GM19240 (cell line): ENCODE results near the gene PTPRR.

Source experiments
- DNase-seq: peaks from one replicate; pipeline ENCODE4 v3.0.0; 2011; ENCODE audit warnings: low spot score; ENCODE audit not compliant: insufficient read length

PTPRR gene

DNA sequence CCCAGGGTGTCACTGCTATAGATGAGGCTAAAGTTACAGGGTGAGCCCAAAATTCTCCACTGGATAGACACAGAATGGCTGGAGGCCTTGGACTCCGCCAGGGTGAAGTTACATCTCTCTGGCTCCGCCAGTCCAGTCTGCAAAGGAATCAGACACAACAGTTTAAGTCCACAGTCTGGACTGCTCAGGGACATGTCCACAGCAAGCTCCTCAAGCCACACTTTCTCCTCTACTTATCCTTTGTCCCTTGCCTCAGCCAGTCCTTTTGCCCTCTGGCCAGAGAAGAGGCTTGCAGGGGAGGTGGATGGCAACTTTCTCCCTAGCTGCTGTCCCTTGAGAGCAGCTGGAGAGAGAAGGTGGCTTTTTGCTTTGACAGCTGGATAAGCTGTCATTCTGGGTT lies 311.3 kb downstream of the PTPRR start:
- no peak for DNase-seq

DNA sequence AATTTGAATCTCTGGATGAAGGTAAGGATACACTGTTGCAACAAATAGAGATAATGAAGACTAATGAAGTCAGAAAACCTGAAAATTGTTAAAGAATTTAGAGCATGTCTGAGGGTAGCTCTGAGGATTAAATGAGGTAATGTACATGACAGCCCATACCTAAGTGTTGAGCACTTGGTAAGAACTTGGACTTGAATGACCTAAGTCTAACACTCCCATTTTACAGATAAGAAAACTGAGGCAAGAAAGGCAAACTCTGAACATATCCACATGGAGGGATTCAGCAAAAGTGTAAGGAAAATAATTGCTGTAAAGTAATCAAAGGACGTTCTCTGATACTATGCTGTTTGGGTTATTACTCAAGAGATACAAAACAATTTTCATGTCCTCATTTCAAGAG lies 312.4 kb downstream of the PTPRR start:
- no peak for DNase-seq

DNA sequence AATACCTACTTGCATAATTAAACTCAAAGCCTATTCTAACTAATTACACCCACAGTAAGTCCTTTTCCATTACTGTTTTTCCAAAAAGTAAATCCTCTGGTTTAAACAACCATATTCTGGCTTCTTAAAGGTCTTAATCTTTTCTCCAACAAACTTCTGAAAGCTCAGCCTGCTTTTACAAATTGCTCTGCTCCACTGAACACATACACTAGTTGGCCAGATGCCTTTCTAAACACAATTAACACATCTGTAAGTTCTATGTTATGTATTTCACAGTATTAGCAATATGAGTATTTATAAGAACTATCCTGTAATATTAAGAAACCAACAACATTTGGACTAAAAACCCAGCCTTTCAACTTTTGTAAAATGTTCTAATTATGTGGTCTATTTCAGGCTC lies 313.4 kb downstream of the PTPRR start:
- DNase-seq, result no peak

DNA sequence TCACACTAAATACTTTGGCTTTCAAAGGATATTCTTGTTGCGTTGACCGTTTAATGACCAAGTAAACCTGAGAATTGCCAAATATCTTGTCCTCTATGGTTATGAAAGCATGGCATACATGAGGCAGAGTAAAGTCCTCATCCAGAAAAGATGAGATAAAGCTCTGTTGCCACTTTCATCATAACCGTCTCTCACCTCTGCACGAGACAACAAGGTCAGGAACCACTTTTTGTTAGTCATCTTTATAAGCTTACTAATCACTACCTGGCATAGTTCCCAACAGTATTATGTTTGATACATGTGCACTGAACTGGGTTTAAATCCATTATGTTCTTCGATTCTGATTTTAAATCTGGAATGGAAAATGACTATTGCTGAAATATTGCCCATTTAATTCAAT lies 314.6 kb downstream of the PTPRR start:
- DNase-seq, result no peak

DNA sequence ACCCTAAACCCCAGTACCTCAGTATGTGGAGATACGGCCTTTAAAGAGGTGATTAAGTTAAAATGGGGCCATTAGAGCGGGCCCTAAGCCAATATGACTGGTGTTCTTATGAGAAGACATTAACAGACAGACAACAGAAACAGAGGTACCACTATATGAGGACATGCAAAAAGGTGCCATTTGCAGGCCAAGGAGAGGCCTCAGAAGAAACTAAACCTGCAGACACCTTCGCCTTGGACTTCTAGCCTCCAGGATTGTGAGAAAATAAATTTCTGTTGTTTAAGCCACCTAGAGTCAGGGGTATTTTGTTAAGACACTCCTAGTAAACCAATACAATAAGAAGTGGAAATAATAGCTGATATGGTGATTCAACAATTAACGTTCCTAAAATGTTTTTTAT lies 315.9 kb downstream of the PTPRR start:
- no peak for DNase-seq

DNA sequence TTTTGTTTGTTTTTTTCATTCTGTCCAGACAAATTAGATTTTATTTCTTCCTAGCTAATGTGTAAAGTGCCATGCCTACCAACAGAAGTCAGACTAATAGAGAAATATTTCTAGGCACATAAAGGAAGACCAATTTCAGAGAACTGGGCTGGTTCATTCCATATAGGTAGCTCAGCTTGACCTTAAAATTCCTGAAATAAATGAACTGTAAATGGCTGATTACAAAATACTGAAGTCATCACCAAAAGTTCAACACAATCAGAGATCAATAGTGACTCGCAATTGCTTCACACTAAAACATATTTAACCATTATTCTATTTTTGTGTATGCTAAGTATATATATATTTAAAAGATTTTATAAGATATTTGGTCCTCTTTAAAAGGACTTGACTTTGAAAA lies 317.5 kb downstream of the PTPRR start:
- DNase-seq, result no peak

DNA sequence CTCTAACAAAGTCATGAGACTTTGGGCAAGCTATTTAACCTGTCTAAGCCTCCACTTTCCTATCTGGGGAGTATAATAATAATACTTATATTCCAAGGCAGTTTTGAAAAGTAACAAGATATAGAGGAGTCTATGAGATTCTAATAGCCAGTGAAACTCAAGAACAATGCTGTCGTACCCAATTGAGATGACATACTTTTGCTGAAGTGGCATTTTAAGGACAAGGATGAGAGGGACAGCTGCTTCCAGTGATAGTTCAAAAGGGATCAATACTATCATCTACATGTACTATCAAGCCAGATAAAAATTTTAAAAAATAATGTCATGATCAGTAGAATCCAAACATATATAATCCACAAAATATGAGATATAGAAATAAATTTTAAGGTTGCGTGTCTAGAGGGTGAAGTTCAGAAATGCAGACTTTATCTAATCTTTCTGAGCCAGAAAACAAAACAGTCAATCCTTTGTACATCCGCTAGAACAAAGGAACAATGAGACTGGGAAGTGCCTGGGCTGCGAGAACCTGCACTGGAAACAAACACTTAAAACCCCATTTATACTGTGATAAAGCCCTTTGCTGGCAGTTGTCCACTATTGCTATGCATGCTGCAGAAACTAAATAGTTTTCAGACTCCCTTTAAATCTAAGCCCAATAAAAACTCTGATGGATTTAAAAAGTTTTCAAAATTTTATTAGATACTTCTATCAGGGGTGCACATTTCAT lies 321.9 kb downstream of the PTPRR start:
- no peak for DNase-seq

DNA sequence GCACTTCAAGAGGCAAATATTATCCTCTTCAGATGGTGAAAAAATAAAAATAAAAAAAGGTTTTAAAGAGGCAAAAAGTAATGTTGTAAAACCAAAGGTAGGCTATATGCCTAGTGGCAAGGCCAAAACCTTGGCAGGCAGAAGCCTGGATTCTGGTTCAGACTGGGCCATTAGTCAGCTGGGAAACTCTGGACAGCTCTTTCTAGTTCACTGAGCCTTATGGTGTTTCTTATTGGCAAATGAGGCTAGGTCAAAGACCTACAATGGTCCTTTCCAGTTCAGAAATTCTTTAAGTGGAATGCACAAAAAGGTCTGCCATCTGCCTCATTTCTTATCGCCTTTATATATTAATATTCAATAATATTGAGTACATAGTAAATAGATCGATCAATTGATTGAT lies 327.9 kb downstream of the PTPRR start:
- no peak for DNase-seq

DNA sequence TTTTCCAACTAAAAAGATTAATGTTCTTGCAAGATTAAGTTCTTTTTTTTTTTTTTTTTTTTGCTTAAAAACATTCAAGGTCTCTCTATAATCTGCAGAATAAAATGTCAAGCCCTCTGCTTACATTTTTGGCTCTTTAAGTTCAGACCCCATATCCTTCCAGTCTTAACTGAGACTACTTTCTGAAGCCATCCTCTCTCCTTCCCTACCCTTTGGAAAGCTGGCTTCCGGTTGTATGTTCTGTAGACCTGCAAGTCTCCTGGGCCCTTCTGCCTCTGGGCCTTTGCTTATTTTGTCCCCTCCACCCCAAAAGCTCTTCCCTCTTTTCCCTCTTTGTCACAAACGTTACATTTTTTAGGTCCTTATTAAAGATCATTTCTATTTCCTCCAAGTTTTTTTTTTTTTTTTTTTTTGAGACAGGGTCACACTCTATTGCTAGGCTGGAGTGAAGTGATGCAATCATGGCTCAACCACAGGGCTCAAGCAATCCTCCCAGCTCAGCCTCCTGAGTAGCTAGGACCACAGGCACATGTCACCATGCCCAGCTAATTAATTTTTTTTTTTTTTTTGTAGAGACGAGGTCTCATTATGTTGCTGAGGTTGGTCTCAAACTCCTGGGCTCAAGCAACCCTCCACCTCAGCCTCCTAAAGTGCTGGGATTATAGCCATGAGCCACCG lies 329.9 kb downstream of the PTPRR start:
- no peak for DNase-seq

DNA sequence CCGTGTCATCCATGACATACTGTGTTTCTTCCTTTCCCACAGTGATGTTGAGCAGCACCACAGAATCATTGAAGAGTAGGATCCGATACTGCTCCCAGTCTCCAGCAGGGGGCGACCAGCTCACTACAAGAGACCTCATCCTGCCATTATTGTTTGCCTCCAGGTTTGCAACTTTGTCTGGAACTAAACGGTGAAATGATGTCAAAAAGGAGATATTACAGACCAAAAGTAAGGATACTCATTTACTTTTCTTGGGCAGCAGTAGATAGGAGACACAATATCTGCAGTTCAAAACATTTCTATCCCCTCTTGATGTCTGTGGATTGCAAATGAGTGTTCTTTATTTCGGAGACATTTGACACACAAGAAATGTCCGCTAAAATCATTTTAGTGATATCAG lies 330.5 kb downstream of the PTPRR start:
- DNase-seq, result peak; percentile 14
